Non-pigmented ciliary epithelial cell (primary cell): ENCODE measurements around the gene KLF3.

Experiments
- DNase-seq: peaks from one replicate; pipeline ENCODE4 v3.0.0-alpha.2; 2010; ENCODE audit warnings: low read depth

KLF3 gene

DNA sequence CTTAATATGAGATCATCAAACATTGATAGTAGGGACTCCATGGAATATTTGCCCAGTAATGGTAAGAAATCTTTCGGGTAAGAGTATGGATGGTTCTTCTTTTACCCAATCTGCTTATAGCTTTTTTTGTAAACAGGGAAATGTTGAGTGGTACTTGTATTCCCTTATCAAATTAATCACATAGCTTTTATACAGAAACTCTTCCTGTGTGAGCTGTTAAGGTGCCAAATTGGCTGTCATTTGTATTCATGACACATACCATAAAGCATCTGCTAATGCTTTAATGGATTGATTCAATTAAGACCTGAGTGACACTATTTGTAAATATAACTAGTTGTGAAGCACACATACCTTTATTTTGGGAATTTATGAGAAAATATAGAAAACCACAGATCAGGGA, 34.2 kb downstream of the KLF3 start:
- no peak for DNase-seq

DNA sequence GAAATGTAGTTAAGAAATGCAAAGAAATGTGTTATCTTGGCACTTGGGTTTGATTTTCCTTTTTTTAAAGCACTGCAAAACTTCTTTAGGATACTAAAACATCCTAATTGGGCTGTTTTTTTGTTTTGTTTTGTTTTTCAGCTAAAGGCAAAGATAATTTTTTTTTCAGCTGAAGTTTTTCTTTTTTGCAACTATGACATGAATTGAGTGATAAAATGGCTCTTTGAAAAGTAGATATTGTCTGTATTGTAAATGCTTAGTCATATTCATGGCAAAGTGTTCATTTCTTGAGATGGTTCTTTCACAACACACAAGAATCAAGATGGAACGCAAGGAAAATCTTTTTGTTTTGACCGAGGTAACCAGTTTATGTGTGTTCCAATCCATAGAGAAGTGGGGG, 35.1 kb downstream of the KLF3 start:
- no peak for DNase-seq

DNA sequence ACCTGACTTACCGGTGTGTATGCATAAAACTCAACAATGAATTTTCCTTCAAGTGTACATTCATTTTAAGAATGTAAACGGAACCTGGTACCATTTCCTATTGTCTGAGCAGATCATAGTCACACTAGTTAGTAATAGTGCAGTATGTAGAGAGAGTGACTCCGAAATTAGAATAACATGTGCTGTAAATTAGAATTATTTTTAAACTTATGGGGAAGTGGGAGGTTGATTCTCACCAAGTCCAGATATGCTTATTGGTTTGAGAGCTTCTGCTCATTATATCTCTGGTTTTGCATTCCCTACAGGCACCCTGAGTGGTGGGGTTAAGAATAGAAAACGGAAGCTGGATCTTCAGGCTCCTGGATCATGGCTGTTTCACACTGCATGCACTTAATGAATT, 39.6 kb downstream of the KLF3 start:
- DNase-seq = no peak

DNA sequence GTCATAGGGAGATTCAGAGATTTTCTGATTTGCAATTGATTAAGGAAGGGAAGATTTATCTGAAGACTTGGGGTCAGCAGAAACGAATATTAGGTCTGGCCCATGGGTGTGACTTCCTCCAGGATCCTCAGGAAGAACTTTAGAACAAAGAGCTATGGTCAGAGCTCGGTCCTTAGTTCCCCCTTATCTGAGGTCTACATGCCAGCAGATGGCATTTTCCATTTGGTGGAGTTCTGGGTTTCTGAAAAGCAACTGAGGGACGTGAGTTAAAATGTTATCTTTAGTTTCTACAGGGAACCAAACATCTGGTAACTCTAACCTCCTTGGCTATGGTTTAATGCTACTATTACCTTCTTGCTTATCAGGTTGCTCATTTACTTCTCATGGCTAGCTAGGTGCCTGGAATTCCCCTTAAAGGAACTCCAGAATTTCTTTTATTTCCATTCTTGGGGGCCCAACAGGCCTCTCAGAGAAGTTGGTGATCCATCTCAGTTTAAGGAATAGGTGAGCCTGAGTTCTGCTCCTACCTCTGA, 40.7 kb downstream of the KLF3 start:
- DNase-seq = no peak

DNA sequence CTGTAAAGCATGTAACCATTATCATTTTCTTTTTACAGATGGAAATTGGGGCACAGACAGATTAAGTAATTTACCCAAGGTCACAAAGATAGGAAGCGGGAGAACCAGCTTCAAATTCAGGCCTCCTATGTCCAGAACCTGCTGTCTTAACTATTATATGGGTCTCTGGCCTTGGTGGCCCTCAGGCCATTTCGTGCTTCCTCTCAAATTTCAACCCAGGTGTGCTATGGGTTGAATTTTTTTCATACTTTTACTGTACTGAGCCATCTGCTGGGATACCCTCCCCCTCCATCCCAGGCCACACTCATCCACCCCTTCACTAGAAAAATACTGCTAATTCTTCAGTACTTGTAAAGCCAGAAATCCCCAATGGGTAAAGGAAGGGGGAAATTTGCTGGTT, 42.3 kb downstream of the KLF3 start:
- no peak for DNase-seq

DNA sequence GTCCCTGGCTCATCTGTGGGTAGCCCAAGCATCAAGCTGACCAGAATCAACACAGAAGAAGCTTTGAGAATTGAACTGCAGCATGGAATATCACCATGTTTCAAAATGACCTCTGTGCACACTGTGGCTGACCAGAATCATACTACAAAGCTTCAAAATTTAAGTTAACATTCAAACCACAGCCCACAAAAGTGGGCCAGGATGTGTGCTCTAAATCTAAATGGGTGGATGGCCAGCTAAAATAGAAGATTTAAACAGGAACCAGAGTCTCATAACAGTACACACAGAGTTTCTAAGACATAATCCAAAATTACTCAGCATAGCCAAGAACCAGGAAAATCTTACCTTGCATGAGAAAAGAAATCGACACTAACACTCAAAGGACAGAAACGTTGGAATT, 46.1 kb downstream of the KLF3 start:
- no peak for DNase-seq

DNA sequence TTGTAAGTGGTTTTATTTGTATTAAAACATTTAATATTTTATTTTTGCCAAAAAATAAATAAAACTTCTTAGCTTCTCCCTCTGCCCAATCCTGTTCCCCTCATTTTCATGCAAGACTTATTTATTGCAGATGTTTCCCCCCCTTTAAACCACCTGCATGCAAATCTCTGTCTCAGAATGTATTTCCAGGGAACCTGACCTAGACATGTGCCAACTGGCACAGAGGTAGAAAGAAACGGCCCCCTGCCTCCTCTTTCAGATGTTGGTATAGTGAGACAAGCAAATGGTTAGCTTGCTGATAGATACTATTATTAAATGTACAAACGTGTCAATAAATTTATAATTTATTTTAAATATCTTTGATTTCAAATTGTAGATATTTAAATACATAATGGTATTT, 47.1 kb downstream of the KLF3 start:
- no peak for DNase-seq

DNA sequence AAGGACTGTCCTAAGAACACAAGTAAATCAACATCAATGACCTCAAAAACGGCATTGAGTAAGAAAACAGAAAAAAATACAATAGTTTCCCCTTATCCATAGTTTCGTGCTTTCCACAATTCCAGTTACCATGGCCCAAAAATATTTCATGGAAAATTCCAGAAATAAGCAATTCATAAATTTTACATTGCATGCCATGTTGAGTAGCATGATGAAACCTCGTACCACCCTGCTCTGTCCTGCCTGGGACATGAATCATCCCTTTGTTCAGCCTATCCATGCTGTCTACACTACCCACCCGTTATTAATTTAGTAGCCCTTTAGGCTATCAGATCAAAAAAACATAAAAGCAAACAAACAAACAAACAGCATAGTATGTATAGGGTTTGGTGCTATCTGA, 51.1 kb downstream of the KLF3 start:
- no peak for DNase-seq

DNA sequence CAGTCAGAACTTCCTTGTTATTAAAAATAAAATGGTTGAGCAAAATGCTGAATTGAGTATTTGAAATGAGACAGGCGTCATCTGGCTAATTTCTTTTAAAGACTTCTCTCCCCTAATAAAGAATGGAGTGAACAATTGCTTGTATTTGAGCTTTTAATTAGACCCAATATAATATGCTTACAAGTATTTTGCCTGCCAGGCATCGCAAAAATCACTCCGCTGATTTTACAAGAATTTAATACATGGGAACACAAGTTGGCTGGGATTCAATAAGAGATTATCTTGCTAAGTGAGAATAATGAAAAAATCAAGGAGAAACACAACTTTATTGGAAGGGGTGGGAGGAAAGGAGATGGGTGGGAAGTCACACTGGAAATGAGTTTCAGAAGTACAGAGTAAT, 52.3 kb downstream of the KLF3 start:
- DNase-seq = no peak

DNA sequence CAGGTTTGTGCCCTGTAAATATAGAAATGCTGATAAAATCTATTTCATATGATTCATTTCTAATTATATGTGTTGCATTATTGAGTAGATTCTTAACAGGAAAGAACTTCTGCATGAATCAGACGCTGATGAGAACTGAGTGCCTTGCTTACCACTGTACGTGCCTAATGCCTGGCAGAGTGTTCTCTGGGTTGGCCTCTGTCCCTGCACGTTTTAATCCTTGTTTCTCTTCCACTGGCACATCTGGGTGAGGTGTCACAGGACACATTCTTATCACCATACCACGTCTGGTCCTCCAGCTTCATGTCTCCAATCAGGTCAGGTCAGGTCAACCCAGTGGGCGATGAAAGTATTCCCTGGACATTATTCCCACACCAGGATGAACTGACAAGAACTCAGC, 53.6 kb downstream of the KLF3 start:
- no peak for DNase-seq

DNA sequence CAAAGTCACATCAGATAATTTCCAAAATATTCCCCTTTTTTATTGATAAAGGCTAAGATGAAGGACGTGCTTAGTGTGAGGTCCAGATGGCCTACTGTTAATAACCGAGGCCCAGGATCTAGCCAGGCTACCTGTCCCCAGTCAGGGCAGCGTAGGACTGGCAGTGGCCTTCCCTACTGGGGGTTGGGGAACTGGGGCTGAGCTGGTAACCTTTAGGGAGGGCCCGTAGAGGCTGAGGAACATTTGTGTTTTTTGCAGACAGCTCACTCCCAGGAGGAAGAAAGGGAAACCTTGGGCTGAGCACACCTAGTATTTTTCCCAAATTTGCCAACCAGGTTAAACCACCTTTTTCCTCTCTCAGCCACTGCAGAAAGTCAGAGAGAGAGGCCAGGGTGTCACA, 59.1 kb downstream of the KLF3 start:
- DNase-seq = no peak

DNA sequence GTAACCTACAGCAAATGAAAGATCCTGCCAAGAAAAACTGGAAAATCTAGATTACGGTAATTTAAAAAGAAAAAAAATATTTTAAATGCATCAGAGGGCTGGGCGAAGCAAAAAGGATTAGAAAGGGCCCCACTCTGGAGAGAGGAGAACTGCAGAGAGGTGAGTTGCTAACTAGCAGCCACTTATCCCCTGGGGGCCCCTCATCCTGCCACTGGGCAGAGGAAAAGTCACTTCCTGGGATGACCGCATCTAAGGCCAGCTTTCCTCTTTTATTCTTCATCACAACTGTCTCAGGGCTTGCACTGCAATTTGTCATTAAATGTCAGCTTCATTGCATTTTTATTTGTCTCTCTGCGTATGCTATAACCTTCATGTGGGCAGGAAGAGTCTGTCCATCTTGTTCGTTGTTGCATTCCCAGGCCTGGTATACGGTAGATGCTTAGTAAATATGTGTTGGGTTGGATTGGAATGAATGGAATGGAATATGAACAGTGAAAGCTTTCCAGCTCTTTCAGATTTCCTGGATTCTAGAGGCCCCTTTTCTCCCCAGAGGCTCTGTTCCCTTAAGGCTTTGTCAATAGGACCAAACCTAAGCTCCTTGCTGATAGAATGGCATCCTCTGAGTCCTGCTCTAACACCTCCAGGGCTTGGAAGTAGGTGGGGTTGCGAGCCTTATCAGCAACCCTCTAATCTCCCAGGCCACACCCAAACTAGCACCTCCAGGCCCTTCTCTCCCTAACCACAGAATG, 59.9 kb downstream of the KLF3 start:
- DNase-seq = no peak

DNA sequence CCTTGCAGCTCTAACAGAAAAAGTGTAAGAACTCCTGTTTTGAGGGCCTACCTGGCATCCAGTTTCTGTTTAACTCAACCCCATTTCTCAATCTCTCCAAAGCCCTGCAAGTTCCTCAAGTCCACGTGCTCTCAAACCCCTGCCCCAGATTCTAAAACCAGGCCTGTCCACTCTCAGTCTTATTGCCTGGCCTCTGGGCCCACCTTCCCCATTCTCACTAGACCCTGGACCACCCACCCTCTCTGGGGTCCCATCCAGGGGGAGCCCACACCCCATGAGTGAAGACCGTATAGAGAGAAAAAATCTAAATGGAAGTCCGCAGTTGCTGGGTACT, 60.4 kb downstream of the KLF3 start:
- no peak for DNase-seq

DNA sequence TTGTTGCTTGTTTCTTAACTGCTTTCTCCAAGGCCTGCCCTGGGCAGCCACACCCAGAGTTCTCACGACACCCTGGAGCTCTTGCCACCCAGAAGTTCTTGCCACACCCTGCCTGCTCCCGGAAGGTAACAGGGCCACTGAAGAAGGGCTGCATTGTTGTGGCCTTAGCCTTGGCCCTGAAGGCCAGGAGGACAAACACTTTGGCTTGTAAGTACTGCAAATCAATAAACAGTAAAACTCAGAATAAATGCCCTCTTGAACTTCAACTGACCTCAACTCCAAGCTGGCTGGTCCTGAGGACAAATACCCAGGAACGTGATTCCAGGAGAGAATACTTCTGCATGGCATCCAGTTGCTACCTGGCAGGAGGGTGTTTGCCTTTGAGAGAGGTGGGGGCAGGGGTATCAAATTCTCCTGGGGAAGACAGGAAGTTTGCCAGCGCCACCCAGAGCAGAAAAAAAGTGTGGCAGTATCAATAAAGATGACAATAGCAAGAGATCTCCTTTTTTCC, 64.7 kb downstream of the KLF3 start:
- DNase-seq = no peak

DNA sequence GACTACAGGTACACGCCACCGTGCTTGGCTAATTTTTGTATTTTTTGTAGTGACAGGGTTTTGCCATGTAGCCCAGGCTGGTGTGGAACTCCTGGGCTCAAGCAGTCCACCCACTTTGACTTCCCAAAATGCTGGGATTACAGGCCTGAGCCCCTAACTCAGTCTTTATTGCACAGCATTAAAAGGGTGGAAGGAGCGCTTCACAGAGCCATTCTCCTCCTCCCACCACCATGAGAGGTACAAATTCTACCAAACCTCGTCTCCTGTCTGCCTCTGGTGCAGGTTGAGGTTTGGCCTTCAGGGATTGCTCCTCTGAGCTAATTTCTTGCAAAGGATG, 66.5 kb downstream of the KLF3 start:
- no peak for DNase-seq

DNA sequence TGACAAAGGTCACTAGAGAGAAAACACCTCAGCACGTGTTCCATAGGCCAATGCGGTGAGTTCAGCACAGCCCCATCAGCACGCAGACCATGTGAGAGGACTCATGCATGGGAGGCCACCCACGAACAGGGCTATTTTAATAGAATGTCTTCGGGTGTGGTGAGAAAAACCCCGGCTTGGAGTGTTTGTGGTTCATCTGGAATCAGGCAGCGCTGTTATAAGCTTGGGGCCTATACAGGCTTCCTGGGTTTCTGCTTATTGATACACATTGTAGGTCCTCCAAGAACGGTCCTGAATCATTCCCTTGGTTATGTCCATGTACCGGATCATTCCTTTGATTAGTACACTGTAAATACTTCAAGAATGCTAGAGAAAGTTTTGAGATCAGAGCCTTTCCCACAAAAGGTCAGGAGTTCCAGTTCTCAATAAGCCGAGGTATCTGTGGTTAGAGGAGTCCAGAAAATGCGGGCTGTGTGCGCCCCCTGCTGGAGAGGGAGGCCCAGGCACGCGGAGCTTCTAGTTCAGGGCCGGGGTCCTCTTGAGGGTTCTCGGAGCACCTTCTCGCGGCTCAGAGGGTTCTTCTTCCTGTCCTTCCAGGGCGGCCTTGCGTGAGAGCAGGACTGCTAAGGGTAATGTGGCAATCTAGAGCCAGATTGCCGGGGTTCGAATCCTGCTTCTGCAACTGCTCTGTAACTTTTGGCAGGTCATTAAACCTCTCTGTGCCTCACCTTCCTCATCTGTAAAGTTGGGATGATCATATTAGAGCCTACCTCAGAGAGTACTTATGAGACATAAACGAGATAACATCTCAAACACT, 67.0 kb downstream of the KLF3 start:
- DNase-seq = peak; percentile 90

DNA sequence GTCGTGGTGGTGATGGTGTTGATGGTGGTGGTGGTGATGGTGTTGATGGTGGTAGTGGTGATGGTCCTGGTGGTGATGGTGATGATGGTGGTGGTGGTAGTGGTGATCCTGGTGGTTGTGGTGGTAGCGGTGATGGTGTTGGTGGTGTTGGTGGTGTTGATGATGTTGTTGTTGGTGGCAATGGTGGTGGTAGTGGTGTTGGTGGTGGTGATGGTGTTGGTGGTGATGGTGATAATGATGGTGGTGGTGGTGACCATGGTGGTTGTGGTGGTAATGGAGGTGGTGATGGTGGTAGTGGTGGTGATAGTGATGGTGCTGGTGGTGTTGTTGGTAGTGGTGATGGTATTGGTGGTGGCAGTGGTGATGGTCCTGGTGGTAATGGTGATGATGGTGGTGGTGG, 69.7 kb downstream of the KLF3 start:
- DNase-seq = no peak

DNA sequence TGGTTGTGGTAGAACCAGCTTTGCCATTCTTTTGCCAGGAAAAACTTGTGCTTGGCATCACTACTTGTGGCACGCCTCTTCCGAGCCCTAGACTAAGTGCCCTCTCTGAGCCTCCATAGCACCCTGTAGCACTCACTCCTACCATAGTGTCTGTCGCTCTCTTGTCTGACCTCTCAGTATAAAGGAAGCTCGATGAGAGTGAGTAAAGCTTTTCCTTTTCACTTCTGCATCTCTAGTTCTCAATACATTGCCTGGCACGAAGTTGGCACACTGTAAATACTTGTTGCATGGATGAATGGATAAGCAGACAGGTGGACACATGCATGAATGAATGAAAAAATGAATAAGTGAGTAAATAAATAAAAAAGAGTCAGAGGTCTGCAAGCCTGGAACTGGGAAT, 70.4 kb downstream of the KLF3 start:
- DNase-seq = no peak

DNA sequence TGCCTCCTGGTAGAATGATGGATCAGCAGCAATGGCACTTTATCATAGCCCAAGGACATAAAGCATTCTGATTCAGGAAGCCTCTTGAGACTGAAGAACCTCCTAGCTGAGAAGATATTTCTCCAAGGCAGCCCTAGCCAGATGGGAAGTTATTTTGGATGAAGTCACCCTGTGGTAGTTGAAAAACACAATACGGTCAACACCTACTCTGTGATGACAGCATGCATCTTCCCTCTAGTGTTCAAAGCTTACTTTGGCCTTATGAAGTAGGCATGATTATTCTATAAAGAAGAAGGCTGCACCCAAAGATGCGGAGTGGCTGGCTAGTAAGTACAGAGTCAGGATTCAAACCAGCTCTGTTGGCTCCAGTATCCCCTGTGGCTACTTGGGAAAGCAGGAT, 70.9 kb downstream of the KLF3 start:
- no peak for DNase-seq

DNA sequence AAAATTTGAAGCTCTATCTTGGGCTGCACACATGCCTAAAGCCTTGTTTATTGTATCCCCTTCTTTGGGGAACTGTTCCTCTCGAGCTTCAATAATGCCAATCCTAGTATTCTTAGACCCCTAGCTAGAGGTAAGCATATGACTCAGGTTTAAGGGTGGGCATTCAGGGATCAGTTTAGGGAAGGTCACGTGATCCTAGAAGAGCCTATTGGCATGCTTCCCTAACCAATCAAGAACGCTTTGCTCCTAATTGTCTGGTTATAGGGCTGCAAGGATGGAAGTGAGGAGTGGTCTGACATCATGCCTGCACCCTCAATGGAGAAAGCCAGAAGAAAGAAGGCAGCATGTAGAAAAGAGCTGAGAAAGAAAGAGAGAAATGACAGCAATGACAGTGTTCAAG, 71.9 kb downstream of the KLF3 start:
- no peak for DNase-seq

DNA sequence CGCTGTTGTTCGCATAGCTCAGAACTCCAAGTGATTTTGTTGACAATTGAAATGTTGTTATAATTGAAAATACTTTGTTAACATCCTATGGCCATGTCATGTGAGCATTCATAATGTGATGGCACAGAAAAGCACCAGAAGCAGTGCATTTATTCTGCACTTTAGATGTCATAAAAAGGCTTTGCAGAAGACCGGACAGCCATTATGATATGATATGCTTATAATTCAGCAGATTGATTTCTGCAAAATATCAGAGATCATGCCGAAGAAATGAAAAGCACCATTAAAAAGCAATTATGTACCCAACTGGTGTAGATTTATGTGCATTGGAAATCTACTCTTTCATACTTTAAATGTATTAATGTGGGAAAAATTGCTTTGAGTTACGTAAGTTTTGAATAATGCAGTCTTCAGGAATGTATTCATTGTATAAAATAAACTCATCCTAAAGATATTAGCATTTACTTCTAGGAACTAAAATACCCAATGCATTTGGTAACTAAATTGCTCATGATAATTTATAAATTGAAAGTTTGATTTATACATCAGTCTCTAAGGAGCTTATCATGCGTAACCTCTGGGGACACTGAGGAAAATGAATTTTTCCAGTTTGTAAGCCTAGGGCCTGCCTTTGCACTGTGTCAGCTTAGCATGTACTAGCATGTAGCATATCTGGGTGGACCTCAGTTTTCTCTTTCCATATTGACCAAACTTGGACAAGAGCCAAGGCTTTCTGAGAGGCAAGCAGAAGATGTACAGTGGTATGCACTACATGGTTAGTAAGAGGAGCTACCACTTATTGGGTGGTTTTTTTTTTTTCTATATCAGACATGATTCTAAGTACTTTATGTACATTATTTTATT, 75.2 kb downstream of the KLF3 start:
- DNase-seq = no peak

DNA sequence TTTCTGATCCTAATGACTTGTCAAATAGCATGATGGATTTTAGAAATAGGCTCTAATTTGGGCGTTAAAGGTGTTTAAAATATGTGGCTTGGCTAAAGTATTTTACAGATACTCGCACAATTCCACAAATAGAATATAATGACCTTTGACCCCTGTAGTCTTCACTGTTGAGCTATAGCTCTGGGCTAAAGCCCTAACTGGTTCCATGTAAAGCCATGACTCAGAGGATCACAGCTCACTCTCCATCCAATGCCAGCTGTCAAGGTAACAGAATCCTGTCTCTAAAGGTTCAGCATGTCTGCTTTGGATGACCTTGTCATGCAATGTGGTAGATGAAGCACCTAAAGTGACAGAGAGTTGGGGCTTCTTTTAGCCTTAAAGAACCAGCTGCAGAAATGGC, 76.3 kb downstream of the KLF3 start:
- no peak for DNase-seq

DNA sequence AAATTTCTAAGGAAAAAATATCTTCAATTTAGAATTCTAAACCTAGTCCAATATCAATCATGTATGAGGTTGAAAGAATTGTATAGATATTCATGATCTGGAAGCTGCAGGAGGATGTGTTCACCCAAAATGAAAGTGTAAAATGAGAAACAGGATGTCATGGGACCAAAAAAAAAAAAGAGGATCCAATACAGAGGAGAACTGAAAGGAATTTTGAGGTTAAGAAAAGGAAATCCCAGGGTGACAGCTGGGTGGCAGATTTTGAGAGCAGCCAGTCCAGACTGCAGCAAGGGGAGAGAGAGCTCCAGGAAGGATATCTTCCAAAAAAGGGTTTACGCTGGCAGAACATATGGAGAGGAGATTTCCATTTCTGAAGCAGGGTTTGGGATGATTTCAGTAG, 79.9 kb downstream of the KLF3 start:
- no peak for DNase-seq
